GM21367 (cell line): ENCODE results near the gene ZNF684.
"Not testable (repeated sequence)": the region's sequence is repeated elsewhere in the genome, so short reads cannot be mapped to it uniquely, and the experiment has no call there.

Experiments used
- ATAC-seq: cut with Tn5 transposase; IDR thresholded peaks from one replicate; pipeline ENCODE4 v1.9.1; 2021; ENCODE audit not compliant: unreplicated experiment

The ZNF684 gene

DNA sequence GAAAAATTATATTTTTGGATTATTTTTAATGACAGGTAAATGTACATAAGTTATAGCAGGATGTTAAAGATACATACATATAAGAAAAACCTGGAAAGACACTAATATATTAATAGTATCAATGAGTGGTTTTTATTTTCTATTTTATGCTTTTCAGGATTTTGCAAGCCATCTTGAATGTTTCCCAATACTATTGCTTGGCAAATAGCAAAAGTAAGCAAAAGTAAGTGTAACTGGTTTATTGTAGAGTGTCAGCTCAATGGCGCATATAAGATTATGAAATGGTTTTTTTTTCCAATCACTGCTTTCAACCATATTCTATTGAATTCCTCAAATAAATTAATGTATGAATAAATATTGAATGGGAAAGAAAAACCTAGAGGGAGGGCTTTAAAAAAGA lies 36.4 kb downstream of the ZNF684 start:
- no peak for ATAC-seq

DNA sequence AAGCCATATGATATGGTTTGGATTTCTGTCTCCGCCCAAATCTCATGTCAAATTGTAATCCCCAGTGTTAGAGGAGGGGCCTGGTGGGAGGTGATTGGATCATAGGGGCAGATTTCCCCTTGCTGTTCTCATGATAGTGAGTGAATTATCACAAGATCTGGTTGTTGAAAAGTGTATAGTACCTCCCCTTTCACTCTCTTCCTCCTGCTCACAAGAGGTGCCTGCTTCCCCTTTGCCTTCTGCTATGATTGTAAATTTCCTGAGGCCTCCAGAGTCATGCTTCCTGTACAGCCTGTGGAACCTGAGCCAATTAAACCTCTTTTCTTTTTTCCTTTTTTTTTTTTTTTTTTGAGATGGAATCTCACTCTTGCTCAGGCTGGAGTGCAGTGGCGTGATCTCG lies 43.4 kb downstream of the ZNF684 start:
- not testable (repeated sequence) for ATAC-seq

DNA sequence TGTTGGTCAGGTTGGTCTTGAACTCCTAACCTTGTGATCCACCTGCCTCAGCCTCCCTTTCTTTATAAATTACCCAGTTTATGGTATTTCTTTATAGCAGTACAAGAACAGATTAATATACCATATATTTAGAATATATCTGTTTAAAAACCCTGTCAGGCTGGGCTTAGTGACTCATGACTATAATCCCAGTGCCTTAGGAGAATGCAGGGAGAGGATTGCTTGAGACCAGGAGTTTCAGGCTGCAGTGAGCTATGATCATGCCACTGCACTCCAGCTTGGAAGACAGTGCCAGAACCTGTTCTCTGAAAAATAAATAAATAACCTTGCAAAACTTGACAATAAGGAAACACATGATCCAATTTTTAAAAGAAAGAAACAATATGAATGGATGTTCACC lies 43.9 kb downstream of the ZNF684 start:
- no peak for ATAC-seq

DNA sequence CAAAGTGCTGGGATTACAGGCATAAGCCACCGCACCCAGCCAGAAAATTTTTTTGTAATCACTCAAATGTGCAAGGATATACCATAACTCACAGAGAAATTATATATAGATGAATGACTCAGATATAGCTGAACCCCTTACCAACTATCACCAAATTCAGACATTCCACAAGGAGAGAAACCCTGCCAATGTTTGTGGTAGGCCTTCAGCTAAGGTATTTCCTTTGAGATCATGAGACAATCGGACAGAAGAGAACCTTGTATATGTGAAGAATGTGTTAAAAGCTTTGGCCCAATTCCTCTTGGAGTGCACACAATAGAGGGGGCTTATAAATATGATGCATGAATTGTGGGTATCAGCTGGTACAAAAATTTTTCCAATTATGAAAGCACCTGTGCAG lies 50.7 kb downstream of the ZNF684 start:
- no peak for ATAC-seq

DNA sequence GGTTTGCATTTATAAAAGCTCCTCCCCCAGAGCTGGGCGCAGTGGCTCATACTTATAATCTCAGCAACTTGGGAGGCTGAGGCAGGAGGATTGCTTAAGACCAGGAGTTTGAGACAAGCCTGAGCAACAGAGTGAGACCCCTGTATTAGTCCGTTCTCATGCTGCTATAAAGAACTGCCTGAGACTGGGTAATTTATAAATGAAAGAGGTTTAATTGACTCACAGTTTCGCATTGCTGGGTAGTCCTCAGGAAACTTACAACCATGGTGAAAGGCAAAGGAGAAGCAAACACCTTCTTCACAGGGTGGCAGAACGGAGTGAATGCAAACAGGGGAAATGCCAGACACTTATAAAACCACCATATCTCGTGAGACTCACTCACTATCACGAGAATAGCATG lies 52.5 kb downstream of the ZNF684 start:
- no peak for ATAC-seq

DNA sequence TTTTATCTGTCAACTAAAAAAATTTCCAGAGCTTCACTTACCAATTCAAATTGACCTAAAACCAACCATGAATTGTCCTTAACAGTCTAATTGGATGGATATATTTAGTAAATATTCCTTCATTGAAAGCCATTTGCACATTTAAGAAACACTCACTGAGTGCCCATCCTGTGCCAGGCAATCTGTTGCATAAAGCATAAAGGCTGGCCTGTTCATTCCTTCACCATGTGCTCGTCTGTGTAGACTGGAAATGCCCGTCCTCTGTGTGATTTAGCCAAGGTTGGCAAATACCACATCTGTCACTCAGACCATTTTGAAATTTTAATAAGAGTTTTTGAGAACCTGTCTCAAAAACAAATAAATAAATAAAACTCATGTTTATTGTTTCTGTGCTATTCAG lies 57.1 kb downstream of the ZNF684 start:
- no peak for ATAC-seq

DNA sequence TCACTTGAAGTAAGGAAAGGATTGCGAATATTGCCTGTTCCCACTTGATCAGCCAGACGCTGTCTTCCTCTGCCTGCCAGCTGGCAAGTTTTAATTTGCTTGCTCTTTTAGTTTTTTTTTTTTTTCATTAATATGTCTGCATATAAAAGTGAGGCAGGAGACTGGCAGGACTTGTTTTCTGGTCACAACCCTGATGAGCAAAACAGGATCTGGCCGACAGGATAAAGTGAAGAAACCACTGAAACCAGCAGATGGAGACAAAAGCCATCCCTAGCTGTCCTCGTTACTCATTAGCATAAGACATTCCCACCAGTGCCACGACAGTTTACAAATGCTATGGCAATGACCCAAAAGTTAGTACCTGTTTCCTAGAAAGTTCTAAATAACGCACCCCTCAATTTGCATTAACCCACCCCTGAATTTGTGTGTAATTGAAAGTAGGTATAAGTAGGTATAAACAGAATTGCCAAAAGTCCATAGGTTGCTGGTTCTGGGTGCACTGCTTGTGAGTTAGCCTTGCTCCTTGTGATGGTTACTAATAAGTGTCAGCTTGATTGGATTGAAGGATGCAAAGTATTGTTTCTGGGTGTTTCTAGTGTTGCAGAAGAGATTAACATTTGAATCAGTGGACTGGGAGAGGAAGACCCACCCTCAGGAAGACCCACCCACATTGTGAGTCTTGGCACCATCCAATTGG lies 60.8 kb downstream of the ZNF684 start:
- ATAC-seq = no peak

DNA sequence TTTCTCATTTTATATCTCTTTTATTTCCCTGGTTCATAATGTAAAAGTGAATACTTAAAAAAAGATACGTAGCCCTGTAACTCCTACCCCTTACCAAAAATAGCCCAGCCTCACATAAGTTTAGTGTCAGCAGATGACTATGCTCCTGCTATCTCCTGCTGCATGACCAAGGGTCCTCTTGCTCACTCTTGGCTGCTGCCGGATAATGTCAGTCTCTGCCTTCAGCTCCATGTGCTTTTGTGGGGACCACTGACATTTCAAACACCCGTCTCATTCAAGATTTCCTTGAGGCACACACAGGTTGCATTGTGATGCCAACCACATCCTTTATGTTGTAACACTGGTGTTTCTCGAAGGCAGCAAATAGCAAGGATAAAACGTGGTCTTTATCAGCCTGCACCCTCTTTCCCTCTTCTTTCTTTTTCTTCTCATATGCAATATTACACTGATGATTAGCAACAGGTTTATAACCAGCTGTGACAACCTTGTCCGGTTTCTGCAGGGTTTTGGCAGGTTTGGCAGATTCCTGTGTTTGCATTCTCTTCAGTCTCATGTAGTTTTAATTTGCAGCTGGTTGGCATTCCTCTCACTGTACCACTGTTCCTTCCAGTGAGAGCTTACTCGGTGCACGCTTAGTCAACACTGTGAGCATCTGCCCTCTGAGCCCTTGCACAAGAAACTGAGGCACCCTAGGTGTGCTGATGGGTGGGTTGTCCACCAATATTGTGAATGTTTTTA lies 62.2 kb downstream of the ZNF684 start:
- ATAC-seq = no peak

DNA sequence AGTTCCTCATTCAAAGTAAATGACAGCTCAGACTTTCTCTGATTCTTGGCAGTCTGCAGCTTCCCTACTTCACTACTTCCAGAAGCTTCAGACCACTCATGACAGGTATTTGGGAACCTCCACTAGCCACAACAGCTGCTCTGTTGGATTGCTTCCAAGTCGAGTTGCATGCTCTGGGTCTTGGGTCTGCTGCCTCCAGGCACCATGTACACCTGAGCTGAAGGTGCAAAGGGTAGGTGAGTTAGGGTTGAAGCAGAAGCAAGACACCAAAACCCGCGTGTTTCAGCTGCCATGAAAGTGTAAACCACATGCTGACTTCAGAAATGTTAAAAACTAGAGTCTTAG lies 62.7 kb downstream of the ZNF684 start:
- no peak for ATAC-seq

DNA sequence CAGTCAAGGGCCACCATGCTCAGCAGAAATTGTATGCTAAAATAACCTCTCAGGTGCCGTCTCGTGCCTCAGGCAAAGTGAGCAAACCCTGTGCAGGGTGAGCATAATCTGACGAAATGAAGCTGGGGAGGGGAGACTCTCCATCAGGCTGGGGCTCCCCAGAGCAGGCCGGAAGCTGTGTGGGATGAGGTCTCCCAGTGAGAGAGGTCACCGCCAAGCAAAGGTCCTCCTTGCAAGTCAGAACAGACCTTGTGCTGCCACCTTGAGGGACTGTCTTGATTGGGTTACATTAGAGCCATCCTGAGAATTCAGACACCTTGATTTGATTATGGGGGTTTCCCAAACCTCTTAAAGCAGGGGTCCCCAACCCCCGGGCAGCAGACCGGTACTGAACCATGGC lies 64.2 kb downstream of the ZNF684 start:
- no peak for ATAC-seq
